Left lobe of liver (tissue), 2 donors: ENCODE measurements around the gene OTULINL. TPM values are rescaled to one million over a fixed set of nuclear protein-coding genes. Genes with fewer than 3 reads are reported as not detected.
A peak's percentile ranks its signal among the peaks of the same experiment; 100 is the strongest.

Source experiments
- ATAC-seq: fragments of 200-7000 bp; cut with Tn5 transposase; one replicate; pipeline ENCODE4 v1.9.1; 2020; ENCODE audit warnings: mild to moderate bottlenecking, moderate library complexity
- DNase-seq: peaks from one replicate; pipeline ENCODE4 v3.0.0-alpha.2; 2020; ENCODE audit warnings: low spot score
- total RNA-seq: library from RNA; stranded (reverse); gene quantifications from one replicate; pipeline ENCODE4 v1.2.1, GENCODE V29; 2021
- donor health status: DM: no; HTN: no; CAD: no; lungs with moderate emphysema.
- donor health status: DM: no; HTN: yes; CAD: no.

Gene OTULINL
- total RNA-seq, 1 donor from 2014 or later: 1.4 TPM

DNA sequence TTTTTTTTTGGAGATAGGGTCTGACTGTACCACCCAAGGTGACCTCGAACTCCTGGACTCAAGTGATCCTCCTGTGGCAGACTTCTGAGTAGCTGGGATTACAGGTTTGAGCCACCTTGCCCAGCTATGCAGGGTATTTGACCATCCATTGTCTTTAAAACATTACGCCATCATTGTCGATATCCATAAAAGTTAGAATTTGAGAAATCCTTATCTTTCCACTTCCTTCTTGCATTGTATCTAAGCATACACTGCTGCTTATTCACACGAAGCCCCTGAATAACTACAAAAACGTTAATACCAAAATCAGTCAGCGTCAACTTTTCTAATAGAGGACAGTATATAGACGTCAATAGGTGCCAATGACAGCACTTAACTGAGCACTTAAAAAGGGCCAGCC is 5.4 kb upstream of the OTULINL start:
- no peak for DNase-seq
- no peak for ATAC-seq

DNA sequence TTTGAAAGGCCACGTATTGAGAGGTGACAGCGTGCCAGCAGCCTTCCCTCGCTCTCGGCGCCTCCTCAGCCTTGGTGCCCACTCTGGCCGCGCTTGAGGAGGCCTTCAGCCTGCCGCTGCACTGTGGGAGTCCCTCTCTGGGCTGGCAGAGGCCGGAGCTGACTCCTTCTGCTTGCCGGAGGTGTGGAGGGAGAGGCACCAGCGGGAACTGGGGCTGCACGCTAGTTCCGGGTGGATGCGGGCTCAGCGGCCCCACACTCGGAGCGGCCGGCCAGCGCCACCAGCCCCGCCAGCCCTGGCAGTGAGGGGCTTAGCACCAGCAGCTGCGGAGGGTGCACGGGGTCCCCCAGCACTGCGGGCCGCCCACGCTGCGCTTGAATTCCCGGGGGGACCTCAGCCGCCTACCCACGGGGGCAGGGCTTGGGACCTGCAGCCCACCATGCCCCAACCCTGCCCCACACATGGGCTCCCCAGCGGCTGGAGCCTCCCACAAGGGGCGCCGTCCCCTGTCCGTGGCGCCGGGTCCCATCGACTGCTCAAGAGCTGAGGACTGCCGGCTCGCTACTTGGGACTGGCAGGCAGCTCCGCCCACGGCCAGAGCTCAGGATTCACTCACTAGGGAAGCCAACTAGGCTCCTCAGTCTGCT is 4.4 kb upstream of the OTULINL start:
- DNase-seq (no peak), ATAC-seq (no peak)

DNA sequence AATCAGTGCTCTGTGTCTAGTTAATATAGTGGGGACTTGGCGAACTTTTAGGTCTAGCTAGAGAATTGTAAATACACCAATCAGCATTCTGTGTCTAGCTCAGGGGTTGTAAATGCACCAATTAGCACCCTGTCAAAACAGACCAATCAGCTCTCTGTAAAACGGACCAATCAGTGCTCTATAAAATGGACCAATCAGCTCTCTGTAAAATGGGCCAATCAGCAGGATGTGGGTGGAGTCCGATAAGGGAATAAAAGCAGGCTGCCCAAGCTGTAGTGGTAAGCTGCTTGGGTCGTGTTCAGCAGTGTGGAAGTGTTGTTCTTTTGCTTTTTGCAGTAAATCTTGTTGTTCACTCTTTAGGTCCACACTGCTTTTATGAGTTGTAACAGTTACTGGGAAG is 3.6 kb upstream of the OTULINL start:
- no peak for ATAC-seq
- DNase-seq: no peak

DNA sequence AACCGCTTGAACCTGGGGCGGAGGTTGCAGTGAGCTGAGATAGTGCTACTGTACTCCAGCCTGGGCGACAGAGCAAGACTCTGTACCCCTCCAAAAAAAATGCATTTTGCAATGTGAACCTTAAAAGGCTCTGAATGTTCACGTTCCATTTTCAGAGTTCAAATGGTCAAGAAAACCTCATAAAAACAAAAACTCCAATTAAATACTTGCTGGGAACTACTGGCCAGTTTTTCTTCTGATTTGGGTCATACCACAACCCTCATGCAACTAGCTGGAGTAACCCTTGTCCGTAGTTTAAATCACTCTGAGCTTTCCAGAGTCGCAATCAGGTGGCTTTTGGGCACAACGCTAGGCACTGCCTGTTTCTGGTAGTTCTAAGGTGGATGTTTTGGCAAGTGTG is 2.3 kb upstream of the OTULINL start:
- ATAC-seq: no peak
- no peak for DNase-seq

DNA sequence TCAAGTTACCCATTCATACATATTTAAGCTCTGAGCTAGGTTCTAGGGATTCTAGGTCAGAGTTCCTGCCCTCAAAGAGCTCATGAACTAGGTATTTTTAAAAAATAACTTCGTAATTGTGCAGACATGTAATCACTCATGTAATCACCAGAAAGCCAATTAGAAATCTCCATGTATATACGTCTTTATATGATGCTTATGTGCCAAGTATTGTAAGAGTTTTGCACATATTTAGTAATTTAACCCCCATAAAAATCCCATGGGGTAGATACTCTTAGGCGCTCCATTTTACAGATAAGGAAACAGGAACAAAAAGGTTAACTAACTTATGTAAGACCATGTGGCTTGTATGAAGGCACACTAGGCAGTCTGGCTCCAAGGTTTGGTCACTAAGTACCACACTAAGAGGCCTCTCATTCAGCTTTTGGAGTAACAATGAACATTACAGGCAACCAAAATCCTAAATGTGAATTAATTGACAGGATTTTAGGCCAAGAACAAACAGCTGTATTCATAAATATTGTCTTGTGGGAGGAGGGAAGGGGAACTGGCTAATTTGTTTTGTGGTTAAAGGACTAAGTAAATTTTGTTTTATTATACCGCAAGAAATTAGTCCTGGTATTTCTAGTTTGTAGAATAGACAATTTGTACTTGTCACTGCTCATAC is 1.7 kb upstream of the OTULINL start:
- ATAC-seq: no peak
- DNase-seq: no peak

DNA sequence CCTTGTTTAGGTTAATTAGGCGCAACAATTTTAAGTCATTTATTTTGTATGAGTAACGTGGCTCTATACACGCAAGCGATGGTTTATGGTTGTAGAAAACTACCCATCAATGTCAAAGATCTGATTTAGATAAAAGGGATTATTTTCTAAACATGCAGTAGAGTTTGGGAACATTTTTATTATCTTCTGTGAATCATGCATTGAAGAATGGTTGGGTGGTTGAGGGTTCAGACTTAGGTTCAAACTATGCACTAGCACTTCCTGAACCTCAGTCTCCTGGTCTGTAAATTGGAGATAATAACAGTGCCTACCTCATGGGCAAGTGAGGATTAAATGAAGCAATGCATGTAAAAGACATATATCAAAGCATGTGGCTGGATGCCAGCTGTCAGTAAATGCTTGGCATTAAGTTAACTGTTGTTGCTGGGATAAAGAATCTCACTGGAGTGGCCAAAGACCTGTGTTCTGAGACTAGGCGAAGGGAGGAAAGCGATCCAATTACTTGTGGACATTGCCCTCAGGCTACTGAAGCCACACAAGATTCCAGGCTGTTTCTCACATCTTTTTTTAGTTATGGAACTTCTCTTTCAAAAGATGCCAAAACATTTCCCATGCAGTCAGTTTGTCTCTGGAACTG is 1.1 kb upstream of the OTULINL start:
- DNase-seq: no peak
- no peak for ATAC-seq

DNA sequence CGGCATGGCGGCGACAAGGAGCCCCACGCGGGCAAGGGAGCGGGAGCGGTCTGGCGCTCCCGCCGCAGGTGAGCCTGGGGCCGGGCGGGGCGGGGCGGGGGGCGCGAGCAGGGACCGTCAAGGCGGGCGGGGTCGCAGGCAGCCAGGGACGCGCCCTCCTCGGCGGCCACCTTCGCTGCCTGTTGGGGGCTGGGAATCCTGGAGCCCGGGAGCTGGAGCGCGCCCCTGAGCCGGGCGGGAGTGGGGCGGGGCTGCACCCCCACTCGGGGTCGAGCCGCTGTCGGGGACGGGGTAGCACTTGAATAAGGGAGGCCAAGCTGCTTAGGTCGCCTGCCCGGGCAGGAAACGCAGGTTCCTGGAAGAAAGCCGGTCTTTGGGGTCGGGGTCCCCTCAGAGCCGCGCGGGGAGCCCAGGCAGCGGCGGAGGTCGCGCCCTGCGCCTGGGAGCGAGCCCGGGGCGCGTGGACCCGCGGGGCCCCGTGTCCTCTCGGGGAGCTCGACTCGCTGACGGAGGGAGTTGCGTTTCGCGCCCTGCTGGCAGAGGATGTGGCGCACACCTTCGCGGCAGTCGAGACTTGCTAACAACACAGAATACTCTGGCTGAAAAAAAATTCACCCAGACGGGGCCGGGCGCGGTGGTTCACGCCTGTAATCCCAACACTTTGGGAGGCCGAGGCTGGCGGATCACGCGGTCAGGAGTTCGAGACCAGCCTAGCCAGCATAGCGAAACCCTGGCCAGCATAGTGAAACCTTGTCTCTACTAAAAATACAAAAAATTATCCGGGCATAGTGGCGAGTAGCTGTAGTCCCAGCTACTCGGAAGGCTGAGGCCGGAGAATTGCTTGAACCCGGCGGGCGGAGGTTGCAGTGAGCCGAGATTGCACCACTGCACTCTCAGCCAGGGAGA is 552 bp downstream of the OTULINL start:
- DNase-seq (peak; percentile 50), ATAC-seq (peak; percentile 74)

DNA sequence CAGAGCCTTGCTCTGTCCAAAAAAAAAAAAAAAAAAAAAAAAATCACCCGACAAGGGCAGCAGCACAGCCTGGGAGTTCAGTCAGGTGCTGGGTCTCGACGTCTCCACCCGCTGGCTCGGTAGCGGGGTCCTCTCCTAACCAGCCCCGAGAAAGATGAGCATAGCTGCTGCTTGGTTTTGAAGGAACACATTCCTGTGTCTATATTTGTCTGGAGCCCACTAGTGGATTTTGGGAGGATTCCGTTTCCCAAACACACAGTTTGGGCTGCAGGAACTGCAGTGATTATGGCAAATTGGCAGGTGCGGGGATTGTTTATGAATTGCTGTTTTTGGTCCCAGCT is 1.2 kb downstream of the OTULINL start:
- ATAC-seq: no peak

DNA sequence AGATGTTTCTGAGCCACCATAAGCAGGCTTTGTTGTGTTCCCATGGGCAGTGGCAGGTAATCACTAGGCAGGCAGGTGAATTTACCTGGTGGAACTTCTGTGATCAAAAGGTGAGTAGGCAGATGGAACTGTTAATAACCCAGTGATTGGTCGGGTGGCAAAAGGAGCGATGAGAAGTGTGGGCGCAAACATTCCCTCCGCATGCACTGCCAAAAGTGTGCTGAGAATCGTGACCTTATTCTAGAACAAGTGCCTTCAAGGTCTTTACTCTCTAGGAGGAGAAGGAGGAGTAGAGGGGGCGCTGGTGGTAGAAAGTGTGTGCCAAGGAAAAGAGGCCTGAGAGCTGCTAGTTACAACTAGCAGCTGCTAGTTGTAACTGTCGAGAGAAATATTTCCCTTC is 3.3 kb downstream of the OTULINL start:
- DNase-seq: no peak
- no peak for ATAC-seq

More for the DNA sequence above, 1.2 kb downstream of the OTULINL start:
- DNase-seq: no peak

DNA sequence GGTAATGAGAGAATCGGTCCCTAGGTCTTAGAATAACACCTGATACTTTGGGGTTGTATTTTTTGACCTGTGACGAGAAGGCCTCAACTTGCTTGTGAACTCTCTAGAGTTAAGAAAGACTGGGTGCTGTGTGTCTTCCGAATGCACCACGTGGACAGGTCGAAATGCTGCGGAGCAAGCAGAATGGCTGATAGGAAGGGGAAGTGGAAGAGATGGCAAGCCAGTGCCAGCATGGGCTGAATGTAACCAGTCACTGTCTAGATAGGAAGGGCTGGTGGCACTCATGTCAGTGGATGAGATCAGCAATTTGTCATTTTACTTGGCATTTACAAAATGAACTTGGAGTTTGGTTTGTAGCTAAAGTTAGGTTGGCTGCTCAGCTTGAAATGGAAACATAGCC is 5.6 kb downstream of the OTULINL start:
- DNase-seq (no peak), ATAC-seq (peak; percentile 35)

DNA sequence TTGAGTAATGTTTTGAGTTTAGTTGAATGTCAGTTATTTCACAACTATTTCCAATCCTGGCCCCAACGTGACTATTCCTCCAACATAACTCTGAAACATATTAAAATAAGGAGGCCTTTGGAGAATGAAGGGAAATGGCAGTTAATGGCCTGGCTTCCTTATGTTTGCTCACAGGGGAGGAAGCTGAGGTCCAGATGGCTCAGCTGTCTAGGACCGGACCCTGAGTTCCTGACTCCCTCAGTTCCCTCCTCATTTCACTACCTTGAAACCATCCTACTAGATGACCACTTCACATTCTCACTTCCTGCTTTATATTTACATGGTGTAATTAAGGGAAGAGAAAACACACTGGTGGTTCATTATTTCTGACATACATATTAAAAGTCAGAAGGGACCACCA is 6.6 kb downstream of the OTULINL start:
- ATAC-seq (peak; percentile 31), DNase-seq (no peak)

DNA sequence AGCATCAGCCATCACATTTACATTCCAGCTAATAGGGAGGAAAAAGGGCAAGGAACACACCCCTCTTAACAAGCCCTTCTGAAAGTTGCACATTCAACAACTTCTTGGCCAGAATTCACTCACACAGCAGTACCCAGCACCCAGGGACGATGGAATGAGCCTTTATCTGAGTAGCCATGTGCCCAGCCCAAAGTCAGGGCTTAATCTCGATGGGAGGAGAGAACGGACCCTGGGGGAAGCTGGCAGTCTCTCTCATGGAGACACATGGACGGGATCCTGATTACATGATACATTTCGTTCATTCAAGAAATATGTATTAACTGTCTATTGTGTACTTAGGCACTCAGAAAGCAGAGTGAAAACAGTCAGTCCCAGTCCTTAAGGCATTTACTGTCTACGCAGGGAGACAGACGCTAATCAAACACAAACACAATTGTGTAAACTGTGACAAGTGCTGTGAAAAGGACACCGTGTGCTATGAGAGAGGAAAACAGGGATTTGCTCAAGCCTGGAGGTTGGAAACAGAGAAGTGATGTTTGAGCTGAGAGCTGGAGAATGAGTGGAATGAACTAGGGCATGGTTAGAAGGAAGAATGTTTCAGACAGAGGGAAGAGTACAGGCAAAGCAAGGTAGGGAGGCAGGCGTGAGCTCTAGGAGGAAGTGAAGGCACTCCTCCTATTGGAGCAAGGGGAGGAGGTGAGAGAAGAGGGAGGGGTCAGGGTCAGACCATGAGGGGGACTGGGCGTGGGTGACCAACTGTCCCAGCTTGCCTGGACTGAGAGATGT is 7.4 kb downstream of the OTULINL start:
- no peak for DNase-seq
- no peak for ATAC-seq

DNA sequence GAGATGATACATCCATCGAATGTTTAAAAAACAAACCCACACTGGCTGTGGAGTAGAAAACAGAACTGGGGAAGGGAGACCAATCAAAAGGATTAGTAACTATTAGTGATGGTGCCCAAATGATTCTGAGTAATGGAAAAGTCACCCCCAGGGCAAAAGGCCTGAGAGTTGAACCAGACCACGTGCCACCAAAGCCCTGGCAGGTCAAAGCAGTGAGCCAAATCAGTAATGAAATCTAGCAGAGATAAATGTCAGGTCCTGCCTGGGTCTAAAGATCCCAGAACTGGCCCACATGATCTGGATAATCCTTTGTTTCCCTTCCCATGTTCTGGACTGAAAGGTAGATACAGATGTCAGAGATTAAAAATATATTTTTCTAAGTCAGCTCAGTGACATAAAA is 9.4 kb downstream of the OTULINL start:
- DNase-seq (no peak), ATAC-seq (no peak)

DNA sequence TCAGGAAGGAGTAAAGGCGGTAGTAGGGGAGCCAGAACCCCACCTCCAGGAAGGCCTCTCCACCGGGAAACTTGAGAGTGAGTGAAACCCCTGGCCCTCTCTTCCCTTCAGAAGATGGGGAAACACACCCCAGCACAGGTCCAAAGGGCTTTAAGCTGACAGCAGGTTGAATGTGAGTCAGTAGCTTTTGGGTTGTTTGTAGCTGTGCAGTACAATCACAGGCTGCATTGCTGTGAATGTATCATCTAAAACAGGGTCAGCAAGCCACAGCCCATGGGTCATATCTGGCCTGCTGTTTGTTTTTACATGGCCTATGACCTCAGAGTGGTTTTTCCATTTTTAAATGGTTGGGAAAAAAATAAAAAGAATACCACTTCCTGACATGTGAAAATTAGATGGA is 10.0 kb downstream of the OTULINL start:
- DNase-seq (no peak), ATAC-seq (no peak)

DNA sequence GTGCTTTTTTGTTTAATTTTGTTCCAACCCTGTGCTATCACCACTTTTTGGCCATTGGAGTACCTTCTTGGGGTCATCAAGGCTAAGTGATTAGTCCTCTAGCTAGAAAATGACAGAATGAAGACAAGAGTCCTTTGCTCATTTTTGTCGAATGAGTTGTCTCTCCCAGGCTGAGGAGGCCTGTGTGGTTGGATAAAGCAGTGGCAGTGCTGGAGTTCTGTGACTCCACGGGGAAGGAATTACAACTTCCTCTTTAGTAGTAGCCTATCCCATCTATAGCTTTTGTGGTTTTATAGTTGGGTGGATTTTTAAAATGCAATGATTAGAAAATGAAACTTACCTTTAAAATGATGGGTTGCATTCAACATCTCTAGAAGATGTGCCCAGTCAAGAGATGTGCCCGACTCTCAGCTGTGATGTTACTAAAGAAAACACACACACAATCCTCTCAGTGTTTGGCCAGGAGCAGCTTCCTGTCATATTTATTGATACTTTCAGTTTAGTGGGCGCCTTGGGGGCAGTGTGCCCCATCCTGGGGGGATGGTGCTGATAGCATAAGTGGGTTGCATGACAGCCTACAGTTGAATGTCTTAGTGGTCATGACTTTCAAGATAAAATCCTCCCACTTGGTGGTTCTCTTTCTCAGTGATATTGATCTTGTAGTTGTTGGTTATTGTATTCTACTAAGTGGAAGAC is 11.9 kb downstream of the OTULINL start:
- DNase-seq (no peak), ATAC-seq (no peak)

DNA sequence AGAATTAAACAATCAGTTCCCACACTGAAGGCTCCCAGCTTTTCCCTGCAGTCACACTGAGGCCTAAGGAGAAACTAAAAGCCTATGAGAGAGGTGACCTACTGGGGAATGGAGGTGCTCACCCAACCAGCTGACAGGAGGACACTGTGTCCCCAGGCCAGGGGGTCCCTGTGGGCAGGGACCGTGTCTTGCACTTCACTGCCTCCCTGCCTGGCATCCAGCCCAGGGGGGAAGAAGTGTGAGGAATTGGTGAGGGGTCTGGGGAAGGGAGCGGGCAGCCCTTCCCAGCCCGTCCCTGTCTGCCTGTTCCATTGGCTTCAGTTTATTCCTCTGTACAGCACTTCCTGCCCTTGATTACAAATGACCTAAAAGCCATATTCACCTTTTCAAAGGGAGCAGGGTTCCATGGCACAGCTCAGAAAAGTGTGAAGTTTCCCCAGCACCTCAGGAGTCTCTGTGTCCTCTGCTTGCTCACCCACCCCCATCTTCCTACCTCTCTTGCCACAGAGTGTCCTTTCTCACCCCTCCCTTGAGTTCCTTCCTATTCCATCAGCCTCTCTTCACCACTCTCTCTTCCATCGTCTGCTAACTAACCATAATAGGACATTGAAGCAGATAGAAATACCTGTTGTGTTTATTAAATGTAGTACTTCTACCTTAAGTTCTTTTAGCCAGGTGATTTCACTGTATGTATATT is 12.9 kb downstream of the OTULINL start:
- no peak for ATAC-seq

DNA sequence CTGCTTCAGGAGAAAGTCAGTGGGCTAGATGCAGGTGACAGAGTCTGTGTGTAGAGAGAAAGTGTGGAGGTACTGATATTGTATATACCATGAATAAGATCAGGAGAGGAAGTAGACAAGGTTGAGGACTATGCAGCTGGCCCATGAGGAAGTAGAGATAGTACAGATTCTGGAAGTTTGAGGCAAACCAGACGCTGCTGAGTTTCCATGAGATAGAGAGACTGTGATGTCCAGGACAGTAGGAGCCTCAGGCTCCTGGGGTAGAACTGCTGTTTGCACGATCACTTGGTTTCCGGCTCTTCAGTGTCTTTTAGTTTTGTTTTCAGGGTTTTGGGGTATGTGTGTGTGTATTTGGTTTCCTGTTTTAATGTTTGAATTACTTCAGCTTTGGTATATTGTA is 13.6 kb downstream of the OTULINL start:
- DNase-seq (no peak), ATAC-seq (peak; percentile 47)

More for the DNA sequence above, 12.9 kb downstream of the OTULINL start:
- no peak for DNase-seq

DNA sequence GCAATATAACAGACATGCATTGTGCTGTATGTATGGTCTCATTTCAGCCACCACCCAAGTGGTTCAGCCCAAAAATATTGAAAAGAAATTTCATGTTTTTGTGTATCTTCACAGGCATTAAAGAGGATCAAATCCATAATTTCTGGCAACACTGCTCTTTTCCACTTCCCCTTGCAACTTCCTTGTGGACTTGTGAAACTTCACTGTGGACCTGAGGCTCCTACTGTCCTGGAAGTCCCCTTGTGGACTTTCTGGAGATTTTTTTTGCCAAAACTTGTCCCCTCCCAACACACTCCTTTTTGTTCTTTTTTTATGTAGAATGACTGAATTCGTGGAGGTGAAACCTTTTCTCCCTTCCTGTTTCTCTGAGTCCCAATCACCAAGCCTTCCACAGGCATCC is 14.3 kb downstream of the OTULINL start:
- ATAC-seq (no peak), DNase-seq (no peak)

DNA sequence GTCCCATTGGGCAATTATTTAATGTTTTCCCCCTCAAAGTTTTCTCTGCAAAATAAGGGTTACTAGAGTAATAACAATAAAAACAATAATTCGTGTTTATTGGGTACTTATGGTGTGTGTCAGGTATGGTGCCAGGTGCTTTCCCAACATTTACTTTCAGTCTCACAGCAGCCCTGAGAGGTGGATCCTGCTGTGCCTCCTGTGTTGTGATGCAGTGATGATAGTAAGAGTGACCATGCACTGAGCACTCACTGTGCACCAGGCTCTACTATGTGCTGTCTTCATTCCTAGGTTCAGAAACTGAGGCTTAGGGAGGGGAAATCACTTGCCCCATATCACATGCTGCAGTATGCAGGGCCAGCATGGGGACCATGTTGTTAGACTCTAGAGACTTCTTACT is 15.5 kb downstream of the OTULINL start:
- no peak for ATAC-seq
- DNase-seq: no peak

DNA sequence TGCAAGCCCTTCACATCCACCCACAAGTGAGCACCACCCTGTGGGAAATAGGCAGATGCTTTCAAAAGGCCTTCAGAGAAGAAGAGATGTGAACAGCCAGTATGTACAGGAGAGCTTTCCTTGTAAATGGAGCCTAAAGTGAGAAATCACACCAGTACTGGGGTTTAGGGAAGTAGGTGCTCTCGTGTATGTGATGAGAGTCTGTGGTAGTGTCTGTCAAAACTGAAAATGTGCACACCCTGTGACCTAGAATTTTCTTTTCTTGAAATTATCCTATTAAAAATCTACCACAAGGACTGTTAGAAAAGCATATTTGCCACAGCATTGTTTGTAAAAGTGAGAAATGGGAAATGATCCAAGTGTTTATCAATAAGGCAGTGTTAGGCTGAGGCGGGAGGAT is 16.6 kb downstream of the OTULINL start:
- ATAC-seq: no peak

More for the DNA sequence above, 16.6 kb downstream of the OTULINL start:
- no peak for DNase-seq
